Muscle of back (tissue), 11 donors: ENCODE results near the gene VSTM2B. TPM values are rescaled to one million over a fixed set of nuclear protein-coding genes. Genes with fewer than 3 reads are reported as not detected.
A peak's percentile ranks its signal among the peaks of the same experiment; 100 is the strongest.

Source experiments
- DNase-seq, 3 donors: peaks; one replicate each; pipeline versions ENCODE4 v3.0.0 to v3.0.0-alpha.2; 2013
- polyA plus RNA-seq, 10 donors: library from polyadenylated mRNA; unstranded; fragments of 120-200 nt; gene quantifications; one replicate each; pipeline ENCODE4 v1.2.1, GENCODE V29; 2013; ENCODE audit not compliant: insufficient read length in 10 of 10

The VSTM2B gene
- polyA plus RNA-seq, 10 donors = 0.14 to 0.52 (median 0.42) TPM; not detected in 5

- DNase-seq = no peak
These were observed 29.8 kb upstream of the VSTM2B start for GRCh38 chr19:29495901-29496441.

- DNase-seq = no peak
These were observed 28.6 kb upstream of the VSTM2B start for GRCh38 chr19:29497241-29497640.

- no peak for DNase-seq
These were observed 27.9 kb upstream of the VSTM2B start for GRCh38 chr19:29497686-29498436.

DNA sequence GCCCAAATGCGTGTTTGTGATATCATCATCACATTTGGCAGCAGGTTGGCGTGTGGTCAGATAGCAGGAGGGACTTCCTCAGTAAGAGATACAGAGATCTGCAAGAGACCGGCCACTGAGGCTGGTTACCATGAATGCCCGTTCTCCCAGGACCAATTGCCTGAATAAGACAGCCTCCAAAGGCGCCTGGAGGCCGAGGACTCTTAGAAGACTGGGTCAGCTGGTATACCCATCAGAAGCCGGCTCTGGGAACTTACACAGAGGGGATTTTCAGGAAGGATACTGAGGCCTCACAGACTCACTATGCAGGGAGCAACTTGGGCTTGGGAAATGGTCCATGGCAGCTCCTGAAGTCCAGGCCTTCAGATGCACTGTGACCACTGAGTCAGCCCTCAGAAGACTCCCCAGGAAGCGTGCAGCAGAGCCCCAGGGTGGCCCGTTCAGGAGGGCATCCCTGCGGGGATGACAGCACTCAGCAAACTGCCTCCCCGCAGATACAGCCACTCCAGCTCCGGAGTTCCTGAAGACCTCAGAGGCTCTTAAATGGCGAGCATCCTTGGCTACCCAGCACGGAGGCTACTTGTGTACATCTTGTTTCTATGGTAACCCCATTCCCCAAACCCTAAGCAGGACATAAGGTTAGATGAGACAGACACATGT is 26.4 kb upstream of the VSTM2B start:
- DNase-seq = no peak

- no peak for DNase-seq
These were observed 25.7 kb upstream of the VSTM2B start for GRCh38 chr19:29499921-29500590.

- no peak for DNase-seq
These were observed 23.8 kb upstream of the VSTM2B start for GRCh38 chr19:29501816-29502580.

- DNase-seq = no peak
These were observed 23.3 kb upstream of the VSTM2B start for GRCh38 chr19:29502581-29502850.

- DNase-seq = peak in 1 of 3 donors; percentile 55
These were observed 22.5 kb upstream of the VSTM2B start for GRCh38 chr19:29503140-29503758.

- DNase-seq = no peak
These were observed 22.0 kb upstream of the VSTM2B start for GRCh38 chr19:29503785-29504184.

- DNase-seq = no peak
These were observed 21.3 kb upstream of the VSTM2B start for GRCh38 chr19:29504454-29504853.

GRCh38 chr19:29505097-29505824 is 20.5 kb upstream of the VSTM2B start:
- DNase-seq = no peak

DNA sequence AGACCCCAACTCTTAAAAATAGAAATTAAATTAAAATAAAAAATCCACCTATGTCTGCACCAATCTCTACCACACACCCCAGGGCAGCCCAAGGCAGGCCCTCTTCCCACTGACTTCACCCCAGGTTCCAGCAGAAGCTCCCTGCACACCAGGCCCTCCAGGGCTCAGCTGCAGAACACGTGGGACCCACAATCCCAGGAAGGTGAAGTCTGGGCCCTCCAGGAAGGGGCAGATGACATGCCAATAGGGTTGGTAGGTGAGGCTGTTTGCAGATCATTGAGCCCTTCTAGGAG is 19.2 kb upstream of the VSTM2B start:
- DNase-seq = no peak

DNA sequence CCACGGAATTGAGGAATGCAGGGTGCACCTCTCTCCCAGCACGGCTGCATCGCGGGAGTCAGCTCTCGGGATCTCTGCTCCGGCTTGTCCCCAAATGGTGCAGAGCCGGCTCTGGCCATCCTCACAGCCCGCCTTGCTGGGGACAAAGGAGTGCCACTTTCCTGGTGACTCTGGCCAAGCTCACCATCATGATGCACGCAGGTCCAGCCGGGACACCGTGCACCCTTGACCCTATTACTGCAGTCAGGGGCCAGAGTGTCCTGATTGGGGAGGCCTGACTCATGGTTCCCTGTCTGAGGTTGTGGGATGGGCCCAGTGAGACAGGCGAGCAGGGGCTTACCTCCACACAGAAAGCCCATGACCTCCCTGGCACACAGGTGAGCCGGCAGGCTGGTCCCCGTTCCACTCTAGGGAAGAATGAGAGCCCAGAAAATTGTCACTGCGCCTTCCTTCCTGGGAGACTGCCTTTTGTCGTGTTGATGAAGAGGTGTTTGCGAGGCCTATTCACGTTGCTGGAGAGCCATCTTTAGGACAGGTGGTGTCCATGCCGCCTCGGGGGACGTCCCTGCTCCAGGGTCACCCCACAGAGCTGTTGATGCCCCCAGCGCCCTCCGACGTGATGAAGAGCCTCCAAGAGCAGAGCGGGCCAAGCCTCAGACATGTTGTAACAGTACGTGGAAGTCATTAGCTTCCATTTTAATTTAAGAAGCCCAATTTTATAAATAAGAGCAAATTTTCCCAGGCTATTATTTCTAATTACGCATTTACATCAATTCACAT is 18.5 kb upstream of the VSTM2B start:
- DNase-seq = no peak

DNA sequence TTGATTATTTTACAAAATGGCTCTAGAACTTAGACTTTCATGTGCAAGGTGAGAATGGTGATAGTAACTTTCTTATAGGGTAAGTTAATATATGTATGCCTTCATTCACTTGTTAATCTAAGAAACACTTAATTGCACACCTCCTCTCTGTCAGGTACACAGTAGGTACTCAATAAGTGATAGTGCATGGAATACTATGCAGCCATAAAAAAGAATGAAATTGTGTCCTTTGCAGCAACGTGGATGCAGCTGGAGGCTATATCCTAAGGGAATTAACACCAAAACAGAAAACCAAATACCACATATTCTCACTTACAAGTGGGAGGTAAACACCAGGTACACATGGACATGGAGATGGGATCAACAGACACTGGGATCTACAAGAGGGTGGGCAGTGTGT is 17.6 kb upstream of the VSTM2B start:
- no peak for DNase-seq

- DNase-seq = no peak
These were observed 16.3 kb upstream of the VSTM2B start for GRCh38 chr19:29509456-29509855.

DNA sequence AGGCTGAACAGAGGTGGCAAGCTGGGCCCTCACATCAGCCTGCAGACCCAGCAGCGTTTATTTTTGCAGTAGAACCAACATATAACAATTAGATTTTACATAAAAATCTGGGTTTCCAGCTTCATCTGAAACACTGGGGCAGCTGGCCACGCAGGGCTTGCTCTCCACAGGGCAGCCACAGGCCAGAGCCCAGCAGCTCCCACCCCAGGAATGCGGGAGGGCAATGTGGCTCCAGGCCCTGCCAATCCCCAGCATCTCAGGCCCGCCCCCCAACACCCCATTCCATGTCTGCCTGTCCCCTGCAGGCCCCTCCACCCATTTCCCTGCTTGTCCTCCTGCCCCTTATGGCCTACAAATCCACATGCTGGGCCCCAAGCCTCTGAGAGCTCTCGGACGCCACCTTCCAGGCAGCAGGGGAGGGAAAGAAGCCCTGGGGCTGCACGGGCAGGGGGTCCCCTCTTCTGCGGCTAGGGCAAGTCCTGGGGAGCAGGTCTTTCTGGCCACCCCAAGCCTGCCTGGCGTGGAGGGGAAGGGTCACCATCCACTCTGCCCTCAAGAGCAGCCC is 15.0 kb upstream of the VSTM2B start:
- DNase-seq = no peak

DNA sequence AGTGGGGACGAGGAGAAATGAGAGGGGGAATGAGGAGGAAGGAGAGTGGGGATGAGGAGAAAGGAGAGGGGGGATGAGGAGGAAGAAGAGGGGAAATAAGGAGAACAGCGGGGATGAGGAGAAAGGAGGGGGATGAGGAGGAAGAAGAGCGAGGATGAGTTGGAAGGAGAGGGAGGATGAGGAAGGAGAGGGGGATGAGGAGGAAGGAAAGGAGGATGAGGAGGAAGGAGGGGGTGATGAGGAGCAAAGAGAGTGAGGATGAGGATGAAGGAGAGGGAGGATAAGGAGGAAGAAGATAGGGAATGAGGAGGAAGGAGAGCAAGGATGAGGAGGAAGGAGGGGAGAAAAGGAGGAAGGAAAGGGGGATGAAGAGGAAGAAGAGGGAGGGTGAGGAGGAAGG is 14.0 kb upstream of the VSTM2B start:
- DNase-seq = no peak

DNA sequence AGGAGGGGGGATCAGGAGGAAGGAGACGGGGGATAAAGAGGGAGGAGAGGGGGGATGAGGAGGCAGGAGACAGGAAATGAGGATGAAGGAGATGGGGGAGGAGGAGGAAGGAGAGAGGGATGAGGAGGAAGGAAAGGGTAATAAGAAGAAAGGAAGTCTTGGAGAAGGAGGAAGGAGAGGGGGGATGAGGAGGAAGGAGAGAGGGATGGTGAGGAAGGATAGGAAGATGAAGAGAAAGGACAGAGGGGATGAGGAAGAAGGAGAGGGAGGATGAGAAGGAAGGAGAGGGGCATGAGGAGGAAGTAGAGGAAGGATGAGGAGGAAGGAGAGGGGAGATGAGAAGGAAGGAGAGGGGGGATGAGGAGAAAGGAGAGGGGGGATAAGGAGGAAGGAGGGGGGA is 13.0 kb upstream of the VSTM2B start:
- DNase-seq = no peak

DNA sequence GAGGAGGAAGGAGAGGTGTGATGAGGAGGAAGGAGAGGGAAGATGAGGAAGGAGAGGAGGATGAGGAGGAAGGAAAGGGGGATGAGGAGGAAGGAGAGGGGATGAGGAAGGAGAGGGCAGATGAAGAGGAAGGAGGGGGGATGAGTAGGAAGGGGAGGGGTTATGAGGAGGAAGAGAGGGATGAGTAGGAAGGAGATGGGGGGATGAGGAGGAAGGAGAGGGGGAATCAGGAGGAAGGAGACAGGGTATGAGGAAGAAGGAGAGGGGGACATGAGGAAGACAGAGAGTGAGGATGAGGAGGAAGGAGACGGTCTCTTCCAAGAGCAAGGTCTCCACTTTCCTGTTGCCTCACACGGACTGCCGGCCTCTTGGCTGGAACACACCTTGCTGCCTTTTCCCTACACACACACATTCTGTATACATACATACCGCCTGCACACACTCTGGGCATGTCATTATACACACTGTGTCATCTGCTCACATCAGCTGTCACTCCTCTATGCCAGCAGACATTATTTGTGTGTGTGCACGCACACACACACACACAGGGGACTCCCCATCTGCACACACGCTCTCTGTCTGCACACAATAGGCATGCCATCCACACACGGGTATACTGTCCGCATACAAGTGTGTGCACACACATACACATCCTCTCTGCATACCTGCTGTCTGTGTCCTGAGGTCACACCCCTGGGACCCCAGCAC is 11.1 kb upstream of the VSTM2B start:
- DNase-seq = no peak
